ENCODE data around the gene DOHH. TPM values are rescaled to one million over a fixed set of nuclear protein-coding genes. Genes with fewer than 3 reads are reported as not detected.

Gene DOHH
- total and polyA plus RNA-seq, 2 experiments from 2014 or later = 19.0 to 34.7 TPM

DNA sequence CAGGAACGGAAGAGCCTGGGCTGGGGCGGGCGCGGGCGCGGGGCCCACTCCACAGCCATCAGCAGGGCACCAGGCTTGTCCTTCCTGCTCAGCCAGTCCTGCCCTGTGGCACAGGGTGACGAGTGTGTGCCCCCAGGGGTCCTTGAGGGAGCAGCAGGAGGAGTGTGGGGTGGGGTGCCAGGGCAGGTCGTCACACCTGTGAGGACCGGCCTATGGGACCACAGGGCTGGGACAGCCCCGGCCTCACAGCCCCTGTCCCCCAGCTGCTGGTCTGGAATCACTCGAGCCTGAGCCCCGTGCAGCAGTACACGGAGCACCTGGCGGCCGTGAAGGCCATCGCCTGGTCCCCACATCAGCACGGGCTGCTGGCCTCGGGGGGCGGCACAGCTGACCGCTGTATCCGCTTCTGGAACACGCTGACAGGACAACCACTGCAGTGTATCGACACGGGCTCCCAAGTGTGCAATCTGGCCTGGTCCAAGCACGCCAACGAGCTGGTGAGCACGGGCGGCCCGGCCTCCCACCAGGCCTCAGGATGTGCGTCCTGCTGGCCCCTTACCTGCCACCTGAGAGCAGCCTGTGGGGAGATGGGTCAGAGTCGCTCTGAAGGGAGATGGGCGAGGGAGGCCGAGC lies 31.8 kb upstream of the DOHH start:
- Histone ChIP-seq H3K9me2 (ENCODE audit: insufficient read depth) (no peaks in the 10 kb centered on the region), H2AFZ (no peak overlapping the region), H3K27me3 (ENCODE audit: insufficient read depth) (no peaks in the 10 kb centered on the region), H4K20me1 (replicated peaks; ENCODE audit: insufficient read depth) (no peaks in the 10 kb centered on the region), H3K27ac (ENCODE audit: low read depth) (no peak overlapping the region), H3K36me3 (ENCODE audit: insufficient read depth) (no peaks in the 10 kb centered on the region), H3F3A (replicated peaks; ENCODE audit: low read depth) (no peaks in the 10 kb centered on the region), H3K4me3 (no peak overlapping the region), H3K4me2 (no peak overlapping the region), H3K4me1 (ENCODE audit: insufficient read depth) (no peaks in the 10 kb centered on the region), H3K79me2 (replicated peaks; ENCODE audit: insufficient read depth) (no peaks in the 10 kb centered on the region)
- no peak overlapping the region for H3K27ac Mint-ChIP-seq
- TF ChIP-seq, protein P1, sequence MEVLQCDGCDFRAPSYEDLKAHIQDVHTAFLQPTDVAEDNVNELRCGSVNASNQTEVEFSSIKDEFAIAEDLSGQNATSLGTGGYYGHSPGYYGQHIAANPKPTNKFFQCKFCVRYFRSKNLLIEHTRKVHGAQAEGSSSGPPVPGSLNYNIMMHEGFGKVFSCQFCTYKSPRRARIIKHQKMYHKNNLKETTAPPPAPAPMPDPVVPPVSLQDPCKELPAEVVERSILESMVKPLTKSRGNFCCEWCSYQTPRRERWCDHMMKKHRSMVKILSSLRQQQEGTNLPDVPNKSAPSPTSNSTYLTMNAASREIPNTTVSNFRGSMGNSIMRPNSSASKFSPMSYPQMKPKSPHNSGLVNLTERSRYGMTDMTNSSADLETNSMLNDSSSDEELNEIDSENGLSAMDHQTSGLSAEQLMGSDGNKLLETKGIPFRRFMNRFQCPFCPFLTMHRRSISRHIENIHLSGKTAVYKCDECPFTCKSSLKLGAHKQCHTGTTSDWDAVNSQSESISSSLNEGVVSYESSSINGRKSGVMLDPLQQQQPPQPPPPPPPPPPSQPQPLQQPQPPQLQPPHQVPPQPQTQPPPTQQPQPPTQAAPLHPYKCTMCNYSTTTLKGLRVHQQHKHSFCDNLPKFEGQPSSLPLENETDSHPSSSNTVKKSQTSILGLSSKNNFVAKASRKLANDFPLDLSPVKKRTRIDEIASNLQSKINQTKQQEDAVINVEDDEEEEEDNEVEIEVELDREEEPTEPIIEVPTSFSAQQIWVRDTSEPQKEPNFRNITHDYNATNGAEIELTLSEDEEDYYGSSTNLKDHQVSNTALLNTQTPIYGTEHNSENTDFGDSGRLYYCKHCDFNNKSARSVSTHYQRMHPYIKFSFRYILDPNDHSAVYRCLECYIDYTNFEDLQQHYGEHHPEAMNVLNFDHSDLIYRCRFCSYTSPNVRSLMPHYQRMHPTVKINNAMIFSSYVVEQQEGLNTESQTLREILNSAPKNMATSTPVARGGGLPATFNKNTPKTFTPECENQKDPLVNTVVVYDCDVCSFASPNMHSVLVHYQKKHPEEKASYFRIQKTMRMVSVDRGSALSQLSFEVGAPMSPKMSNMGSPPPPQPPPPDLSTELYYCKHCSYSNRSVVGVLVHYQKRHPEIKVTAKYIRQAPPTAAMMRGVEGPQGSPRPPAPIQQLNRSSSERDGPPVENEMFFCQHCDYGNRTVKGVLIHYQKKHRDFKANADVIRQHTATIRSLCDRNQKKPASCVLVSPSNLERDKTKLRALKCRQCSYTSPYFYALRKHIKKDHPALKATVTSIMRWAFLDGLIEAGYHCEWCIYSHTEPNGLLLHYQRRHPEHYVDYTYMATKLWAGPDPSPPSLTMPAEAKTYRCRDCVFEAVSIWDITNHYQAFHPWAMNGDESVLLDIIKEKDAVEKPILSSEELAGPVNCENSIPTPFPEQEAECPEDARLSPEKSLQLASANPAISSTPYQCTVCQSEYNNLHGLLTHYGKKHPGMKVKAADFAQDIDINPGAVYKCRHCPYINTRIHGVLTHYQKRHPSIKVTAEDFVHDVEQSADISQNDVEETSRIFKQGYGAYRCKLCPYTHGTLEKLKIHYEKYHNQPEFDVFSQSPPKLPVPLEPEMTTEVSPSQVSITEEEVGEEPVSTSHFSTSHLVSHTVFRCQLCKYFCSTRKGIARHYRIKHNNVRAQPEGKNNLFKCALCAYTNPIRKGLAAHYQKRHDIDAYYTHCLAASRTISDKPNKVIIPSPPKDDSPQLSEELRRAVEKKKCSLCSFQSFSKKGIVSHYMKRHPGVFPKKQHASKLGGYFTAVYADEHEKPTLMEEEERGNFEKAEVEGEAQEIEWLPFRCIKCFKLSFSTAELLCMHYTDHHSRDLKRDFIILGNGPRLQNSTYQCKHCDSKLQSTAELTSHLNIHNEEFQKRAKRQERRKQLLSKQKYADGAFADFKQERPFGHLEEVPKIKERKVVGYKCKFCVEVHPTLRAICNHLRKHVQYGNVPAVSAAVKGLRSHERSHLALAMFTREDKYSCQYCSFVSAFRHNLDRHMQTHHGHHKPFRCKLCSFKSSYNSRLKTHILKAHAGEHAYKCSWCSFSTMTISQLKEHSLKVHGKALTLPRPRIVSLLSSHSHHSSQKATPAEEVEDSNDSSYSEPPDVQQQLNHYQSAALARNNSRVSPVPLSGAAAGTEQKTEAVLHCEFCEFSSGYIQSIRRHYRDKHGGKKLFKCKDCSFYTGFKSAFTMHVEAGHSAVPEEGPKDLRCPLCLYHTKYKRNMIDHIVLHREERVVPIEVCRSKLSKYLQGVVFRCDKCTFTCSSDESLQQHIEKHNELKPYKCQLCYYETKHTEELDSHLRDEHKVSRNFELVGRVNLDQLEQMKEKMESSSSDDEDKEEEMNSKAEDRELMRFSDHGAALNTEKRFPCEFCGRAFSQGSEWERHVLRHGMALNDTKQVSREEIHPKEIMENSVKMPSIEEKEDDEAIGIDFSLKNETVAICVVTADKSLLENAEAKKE (CRISPR knock-in tag; IDR thresholded peaks at IDR 0.05) = no peak
- TF ChIP-seq, protein P2, sequence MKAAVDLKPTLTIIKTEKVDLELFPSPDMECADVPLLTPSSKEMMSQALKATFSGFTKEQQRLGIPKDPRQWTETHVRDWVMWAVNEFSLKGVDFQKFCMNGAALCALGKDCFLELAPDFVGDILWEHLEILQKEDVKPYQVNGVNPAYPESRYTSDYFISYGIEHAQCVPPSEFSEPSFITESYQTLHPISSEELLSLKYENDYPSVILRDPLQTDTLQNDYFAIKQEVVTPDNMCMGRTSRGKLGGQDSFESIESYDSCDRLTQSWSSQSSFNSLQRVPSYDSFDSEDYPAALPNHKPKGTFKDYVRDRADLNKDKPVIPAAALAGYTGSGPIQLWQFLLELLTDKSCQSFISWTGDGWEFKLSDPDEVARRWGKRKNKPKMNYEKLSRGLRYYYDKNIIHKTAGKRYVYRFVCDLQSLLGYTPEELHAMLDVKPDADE (IDR thresholded peaks at IDR 0.05) = no peak
- TF ChIP-seq CREB1 (CRISPR knock-in tag; IDR thresholded peaks at IDR 0.05; ENCODE audit: low read depth) (no peak), EZH2 (IDR thresholded peaks at IDR 0.05; ENCODE audit: low read depth, unreplicated experiment) (no peak), STAT1 (IDR thresholded peaks at IDR 0.05; ENCODE audit: unreplicated experiment) (no peak), JUNB (IDR thresholded peaks at IDR 0.05; ENCODE audit: unreplicated experiment) (no peak), POLR2AphosphoS5 (IDR thresholded peaks at IDR 0.05; ENCODE audit: low read depth) (no peak), ZNF114 (CRISPR knock-in tag; IDR thresholded peaks at IDR 0.05) (no peak), NANOG (IDR thresholded peaks at IDR 0.05; ENCODE audit: borderline replicate concordance) (no peak), EZH2phosphoT487 (IDR thresholded peaks at IDR 0.05; ENCODE audit: unreplicated experiment) (no peak)
- TF ChIP-seq, protein P3, sequence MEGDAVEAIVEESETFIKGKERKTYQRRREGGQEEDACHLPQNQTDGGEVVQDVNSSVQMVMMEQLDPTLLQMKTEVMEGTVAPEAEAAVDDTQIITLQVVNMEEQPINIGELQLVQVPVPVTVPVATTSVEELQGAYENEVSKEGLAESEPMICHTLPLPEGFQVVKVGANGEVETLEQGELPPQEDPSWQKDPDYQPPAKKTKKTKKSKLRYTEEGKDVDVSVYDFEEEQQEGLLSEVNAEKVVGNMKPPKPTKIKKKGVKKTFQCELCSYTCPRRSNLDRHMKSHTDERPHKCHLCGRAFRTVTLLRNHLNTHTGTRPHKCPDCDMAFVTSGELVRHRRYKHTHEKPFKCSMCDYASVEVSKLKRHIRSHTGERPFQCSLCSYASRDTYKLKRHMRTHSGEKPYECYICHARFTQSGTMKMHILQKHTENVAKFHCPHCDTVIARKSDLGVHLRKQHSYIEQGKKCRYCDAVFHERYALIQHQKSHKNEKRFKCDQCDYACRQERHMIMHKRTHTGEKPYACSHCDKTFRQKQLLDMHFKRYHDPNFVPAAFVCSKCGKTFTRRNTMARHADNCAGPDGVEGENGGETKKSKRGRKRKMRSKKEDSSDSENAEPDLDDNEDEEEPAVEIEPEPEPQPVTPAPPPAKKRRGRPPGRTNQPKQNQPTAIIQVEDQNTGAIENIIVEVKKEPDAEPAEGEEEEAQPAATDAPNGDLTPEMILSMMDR (conservative IDR thresholded peaks at IDR 0.05; ENCODE audit: low read depth in 2 of 2) = no peak
- TF ChIP-seq, protein P4, sequence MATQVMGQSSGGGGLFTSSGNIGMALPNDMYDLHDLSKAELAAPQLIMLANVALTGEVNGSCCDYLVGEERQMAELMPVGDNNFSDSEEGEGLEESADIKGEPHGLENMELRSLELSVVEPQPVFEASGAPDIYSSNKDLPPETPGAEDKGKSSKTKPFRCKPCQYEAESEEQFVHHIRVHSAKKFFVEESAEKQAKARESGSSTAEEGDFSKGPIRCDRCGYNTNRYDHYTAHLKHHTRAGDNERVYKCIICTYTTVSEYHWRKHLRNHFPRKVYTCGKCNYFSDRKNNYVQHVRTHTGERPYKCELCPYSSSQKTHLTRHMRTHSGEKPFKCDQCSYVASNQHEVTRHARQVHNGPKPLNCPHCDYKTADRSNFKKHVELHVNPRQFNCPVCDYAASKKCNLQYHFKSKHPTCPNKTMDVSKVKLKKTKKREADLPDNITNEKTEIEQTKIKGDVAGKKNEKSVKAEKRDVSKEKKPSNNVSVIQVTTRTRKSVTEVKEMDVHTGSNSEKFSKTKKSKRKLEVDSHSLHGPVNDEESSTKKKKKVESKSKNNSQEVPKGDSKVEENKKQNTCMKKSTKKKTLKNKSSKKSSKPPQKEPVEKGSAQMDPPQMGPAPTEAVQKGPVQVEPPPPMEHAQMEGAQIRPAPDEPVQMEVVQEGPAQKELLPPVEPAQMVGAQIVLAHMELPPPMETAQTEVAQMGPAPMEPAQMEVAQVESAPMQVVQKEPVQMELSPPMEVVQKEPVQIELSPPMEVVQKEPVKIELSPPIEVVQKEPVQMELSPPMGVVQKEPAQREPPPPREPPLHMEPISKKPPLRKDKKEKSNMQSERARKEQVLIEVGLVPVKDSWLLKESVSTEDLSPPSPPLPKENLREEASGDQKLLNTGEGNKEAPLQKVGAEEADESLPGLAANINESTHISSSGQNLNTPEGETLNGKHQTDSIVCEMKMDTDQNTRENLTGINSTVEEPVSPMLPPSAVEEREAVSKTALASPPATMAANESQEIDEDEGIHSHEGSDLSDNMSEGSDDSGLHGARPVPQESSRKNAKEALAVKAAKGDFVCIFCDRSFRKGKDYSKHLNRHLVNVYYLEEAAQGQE (IDR thresholded peaks at IDR 0.05; ENCODE audit: unreplicated experiment) = no peak
- no peaks in the 10 kb centered on the region for H3K9me3 Mint-ChIP-seq
- peaks cover 26% of the 10 kb centered on the region for H3K36me3 Mint-ChIP-seq (ENCODE audit: low read depth)
- DNase-seq (ENCODE audit: low spot score) (no peak), ATAC-seq (no peak)
- no peaks in the 10 kb centered on the region for H3K4me1 Mint-ChIP-seq
- H3K4me3 Mint-ChIP-seq = no peak overlapping the region
- peaks cover 9% of the 10 kb centered on the region for H3K27me3 Mint-ChIP-seq (ENCODE audit: insufficient read depth, low read depth, poor library complexity)
